K562 (cell line): ENCODE measurements around the gene ABCC10. TPM values are rescaled to one million over a fixed set of nuclear protein-coding genes. Genes with fewer than 3 reads are reported as not detected.

Source experiments
- ATAC-seq: fragments of 200-7000 bp; cut with Tn5 transposase; 3 replicates; pipeline ENCODE4 v1.9.1; 2020; ENCODE audit warnings: moderate library complexity
- BruUV-seq: library from RNA; stranded (reverse); fragments of 400-500 nt; replicated peaks from 2 replicates; lab custom pipeline; 2021; lab: Mats Ljungman, UMichigan
- CTCF ChIA-PET: fragments of 300-600 bp; formaldehyde crosslinking; extraction: SDS; loops from one replicate; lab custom pipeline; 2021; ENCODE audit warnings: low intra/inter-chr PET ratio; lab: Yijun Ruan, JAX
- POLR2A ChIA-PET: fragments of 300-600, 350-650 bp; sonication (Branson Sonifier 250); formaldehyde crosslinking; extraction: SDS; loops from one replicate; lab custom pipeline; 2021; ENCODE audit warnings: antibody characterized with exemption, inconsistent platforms; lab: Yijun Ruan, JAX
- DNase-seq, 4 experiments: peaks; one replicate each; pipeline versions ENCODE4 v3.0.0 to v3.0.0-alpha.2; 2011 to 2018; ENCODE audit warnings: low spot score in 3 of 4, mixed read lengths in 3 of 4; ENCODE audit errors: extremely low read depth in 1 of 4
- FAIRE-seq: peaks from 2 replicates; lab custom pipeline; 2011; peaks lifted over from hg19 to GRCh38; lab: Jason Lieb, UNC
- H2AFZ ChIP-seq: 2 replicates; pipeline ENCODE4 v1.6.0; 2011; ENCODE audit warnings: low read depth, low read length, control low read depth, inconsistent platforms
- H3K27ac ChIP-seq: fragments of 200-600 bp; 3 replicates; pipeline ENCODE4 v1.8.0; 2011; ENCODE audit warnings: low read depth, mild to moderate bottlenecking, control low read depth, inconsistent platforms, low read length, moderate library complexity, mixed read lengths; ENCODE audit errors: extremely low read depth
- H3K27me3 ChIP-seq, 2 experiments: fragments of 300-600 bp in 1 of 2; 2 replicates in 1 of 2; 3 replicates in 1 of 2; pipeline versions ENCODE4 v1.6.0 to v1.8.0; 2011; ENCODE audit warnings: inconsistent platforms in 2 of 2, low read length in 2 of 2, mild to moderate bottlenecking in 1 of 2, mixed read lengths in 1 of 2, moderate library complexity in 1 of 2; ENCODE audit not compliant: control insufficient read depth in 2 of 2, insufficient read depth in 2 of 2
- H3K36me3 ChIP-seq: fragments of 300-600 bp; 3 replicates; pipeline ENCODE4 v1.8.0; 2011; ENCODE audit warnings: mild to moderate bottlenecking, low read length, inconsistent platforms; ENCODE audit not compliant: control insufficient read depth, insufficient read depth
- H3K4me1 ChIP-seq, 2 experiments: fragments of 200-600 bp in 1 of 2; replicated peaks in 1 of 2; 2 replicates in 1 of 2; 3 replicates in 1 of 2; pipeline versions ENCODE4 v1.5.1 to v1.8.0; 2011; ENCODE audit warnings: inconsistent platforms in 2 of 2, low read length in 2 of 2, mild to moderate bottlenecking in 1 of 2, mixed read lengths in 1 of 2, moderate library complexity in 1 of 2; ENCODE audit not compliant: control insufficient read depth in 2 of 2, insufficient read depth in 2 of 2
- H3K4me2 ChIP-seq: 2 replicates; pipeline ENCODE4 v1.6.1; 2011; ENCODE audit warnings: low read length, control low read depth, inconsistent platforms, mixed read lengths; ENCODE audit not compliant: insufficient read depth
- H3K4me3 ChIP-seq: fragments of 200-600 bp; sonication (generic), shearing (Covaris generic); 2 replicates; pipeline ENCODE4 v1.5.1; 2016; ENCODE audit warnings: control low read depth, inconsistent platforms
- H3K79me2 ChIP-seq: fragments of 200-600 bp; 3 replicates; pipeline ENCODE4 v1.8.0; 2011; ENCODE audit warnings: low read length, inconsistent platforms; ENCODE audit not compliant: control insufficient read depth, insufficient read depth
- H3K9ac ChIP-seq, 2 experiments: 2 replicates each; pipeline versions ENCODE4 v1.6.0 to v1.6.1; 2011; ENCODE audit warnings: low read depth in 2 of 2, low read length in 2 of 2, control low read depth in 1 of 2, inconsistent platforms in 1 of 2, mild to moderate bottlenecking in 1 of 2, mixed read lengths in 1 of 2; ENCODE audit not compliant: insufficient read depth in 1 of 2
- H3K9me1 ChIP-seq: one replicate; pipeline ENCODE4 v1.6.0; 2011; ENCODE audit warnings: inconsistent platforms, mild to moderate bottlenecking, low read length, moderate library complexity; ENCODE audit not compliant: control insufficient read depth, insufficient read depth
- H3K9me3 ChIP-seq: replicated peaks from 2 replicates; pipeline ENCODE4 v1.5.1; 2011; ENCODE audit warnings: low read depth, low read length, inconsistent platforms; ENCODE audit not compliant: control insufficient read depth, insufficient read depth
- H4K20me1 ChIP-seq: replicated peaks from 2 replicates; pipeline ENCODE4 v1.6.1; 2011; ENCODE audit warnings: low read length, inconsistent platforms, mixed read lengths; ENCODE audit not compliant: control insufficient read depth, insufficient read depth
- ATF3 ChIP-seq, 2 experiments: fragments of 450-650 bp in 1 of 2; sonication (generic) in 1 of 2; formaldehyde crosslinking in 1 of 2; IDR thresholded peaks in 1 of 2; conservative IDR thresholded peaks in 1 of 2; 2 replicates each; pipeline versions ENCODE4 v1.6.1 to v1.8.1; 2016 to 2023; ENCODE audit warnings: mild to moderate bottlenecking in 2 of 2, moderate library complexity in 2 of 2, inconsistent platforms in 1 of 2, missing genetic modification reagents in 1 of 2
- FOSL1 ChIP-seq: fragments of 200-800 bp; sonication (Bioruptor generic); conservative IDR thresholded peaks from 2 replicates; pipeline ENCODE4 v1.6.1; 2016; ENCODE audit warnings: missing genetic modification characterization, missing compliant biosample characterization
- GABPA ChIP-seq: fragments of 200-800 bp; sonication (Bioruptor generic); conservative IDR thresholded peaks from 2 replicates; pipeline ENCODE4 v1.6.1; 2016; ENCODE audit warnings: low read depth, missing genetic modification characterization, missing compliant biosample characterization
- ZNF12 ChIP-seq: sonication (generic); formaldehyde crosslinking; IDR thresholded peaks from 2 replicates; pipeline ENCODE4 v1.4.0; 2020; ENCODE audit warnings: mild to moderate bottlenecking, missing genetic modification reagents
- ZNF57 ChIP-seq: fragments of 450-650 bp; formaldehyde crosslinking; IDR thresholded peaks from 2 replicates; pipeline ENCODE4 v1.4.0; 2020; ENCODE audit warnings: mild to moderate bottlenecking, moderate library complexity
- WGBS: fragments of 100-300 bp; shearing (Covaris generic); methylation state at CpG from one replicate; pipeline ENCODE4 v1.1.6; 2016; ENCODE audit warnings: low coverage, mixed read lengths; ENCODE audit not compliant: insufficient coverage; ENCODE audit errors: missing lambda C conversion rate; 5-methylcytosine and 5-hydroxymethylcytosine counted together
- in situ Hi-C: fragments of 300-500 bp; cut with MboI; formaldehyde crosslinking; loops from 4 replicates; pipeline ENCODE4 v1.15.0; 2018; ENCODE audit warnings: inconsistent platforms, mixed read lengths
- intact Hi-C: fragments of 100-400 bp; cut with micrococcal nuclease; formaldehyde crosslinking; loops from 2 replicates; pipeline ENCODE4 v1.14.2; 2022
- polyA plus RNA-seq, 8 experiments: library from polyadenylated mRNA; depleted of rRNA in 4 of 8; stranded (reverse) in 5 of 8; unstranded in 3 of 8; fragments of >200 nt; fragmentation: Nextera tagmentation in 2 of 8; fragmentation: Illumina TruSeq in 1 of 8; extraction: Ambion mirVana in 2 of 8; extraction: Trizol in 1 of 8; gene quantifications; 2 replicates each; pipeline versions ENCODE4 v1.2.1 to v1.2.3, GENCODE V29; 2011 to 2014; ENCODE audit warnings: inconsistent platforms in 1 of 8, missing spikeins in 1 of 8
- total RNA-seq, 7 experiments: library from RNA; depleted of rRNA in 6 of 7; stranded (reverse); fragments of >200 nt in 6 of 7; fragmentation: Illumina TruSeq in 2 of 7; extraction: Trizol in 2 of 7; gene quantifications; 2 replicates each; pipeline versions ENCODE4 v1.2.1 to v1.2.3, GENCODE V29; 2011 to 2021; ENCODE audit warnings: low replicate concordance in 1 of 7
- TF ChIP-seq, protein P1 (sequence below): IDR thresholded peaks from 2 replicates; pipeline ENCODE4 v1.6.1; 2014; ENCODE audit warnings: antibody characterized with exemption
- TF ChIP-seq, protein P2 (sequence below): fragments of 250-450 bp; sonication (Bioruptor Pico); IDR thresholded peaks from 2 replicates; pipeline ENCODE4 v1.5.0; 2020; ENCODE audit warnings: mild to moderate bottlenecking, borderline replicate concordance

ABCC10 gene
- total and polyA plus RNA-seq, 9 of the 15 experiments (the other 6 are each of a cell fraction or from before 2014, with no cell fraction given) = 2.4 to 29.1 (median 13.7) TPM

DNA sequence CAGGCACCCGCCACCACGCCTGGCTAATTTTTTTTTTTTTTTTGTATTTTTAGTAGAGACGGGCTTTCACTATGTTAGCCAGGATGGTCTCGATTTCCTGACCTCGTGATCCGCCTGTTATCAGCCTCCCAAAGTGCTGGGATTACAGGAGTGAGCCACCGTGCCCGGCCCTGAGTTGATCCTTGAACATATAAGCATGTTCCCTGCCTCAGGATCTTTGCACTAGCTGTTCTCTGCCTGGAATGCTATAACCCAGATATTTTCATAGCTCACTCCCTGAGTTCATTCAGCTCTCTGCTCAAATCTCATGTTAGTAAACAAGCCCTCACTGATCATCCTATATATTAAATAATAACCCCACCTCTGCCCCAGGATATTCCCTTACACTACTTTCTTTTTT, 37.0 kb downstream of the ABCC10 start (continued):
- TF ChIP-seq, protein P1, sequence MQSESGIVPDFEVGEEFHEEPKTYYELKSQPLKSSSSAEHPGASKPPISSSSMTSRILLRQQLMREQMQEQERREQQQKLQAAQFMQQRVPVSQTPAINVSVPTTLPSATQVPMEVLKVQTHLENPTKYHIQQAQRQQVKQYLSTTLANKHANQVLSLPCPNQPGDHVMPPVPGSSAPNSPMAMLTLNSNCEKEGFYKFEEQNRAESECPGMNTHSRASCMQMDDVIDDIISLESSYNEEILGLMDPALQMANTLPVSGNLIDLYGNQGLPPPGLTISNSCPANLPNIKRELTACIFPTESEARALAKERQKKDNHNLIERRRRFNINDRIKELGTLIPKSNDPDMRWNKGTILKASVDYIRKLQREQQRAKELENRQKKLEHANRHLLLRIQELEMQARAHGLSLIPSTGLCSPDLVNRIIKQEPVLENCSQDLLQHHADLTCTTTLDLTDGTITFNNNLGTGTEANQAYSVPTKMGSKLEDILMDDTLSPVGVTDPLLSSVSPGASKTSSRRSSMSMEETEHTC = no peak
- TF ChIP-seq, protein P2, sequence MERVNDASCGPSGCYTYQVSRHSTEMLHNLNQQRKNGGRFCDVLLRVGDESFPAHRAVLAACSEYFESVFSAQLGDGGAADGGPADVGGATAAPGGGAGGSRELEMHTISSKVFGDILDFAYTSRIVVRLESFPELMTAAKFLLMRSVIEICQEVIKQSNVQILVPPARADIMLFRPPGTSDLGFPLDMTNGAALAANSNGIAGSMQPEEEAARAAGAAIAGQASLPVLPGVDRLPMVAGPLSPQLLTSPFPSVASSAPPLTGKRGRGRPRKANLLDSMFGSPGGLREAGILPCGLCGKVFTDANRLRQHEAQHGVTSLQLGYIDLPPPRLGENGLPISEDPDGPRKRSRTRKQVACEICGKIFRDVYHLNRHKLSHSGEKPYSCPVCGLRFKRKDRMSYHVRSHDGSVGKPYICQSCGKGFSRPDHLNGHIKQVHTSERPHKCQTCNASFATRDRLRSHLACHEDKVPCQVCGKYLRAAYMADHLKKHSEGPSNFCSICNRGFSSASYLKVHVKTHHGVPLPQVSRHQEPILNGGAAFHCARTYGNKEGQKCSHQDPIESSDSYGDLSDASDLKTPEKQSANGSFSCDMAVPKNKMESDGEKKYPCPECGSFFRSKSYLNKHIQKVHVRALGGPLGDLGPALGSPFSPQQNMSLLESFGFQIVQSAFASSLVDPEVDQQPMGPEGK = no peak
- no peak for TF ChIP-seq GABPA (tag)
- TF ChIP-seq ZNF12 (CRISPR knock-in tag) = no peak
- TF ChIP-seq, all 486 proteins: peak for 3

DNA sequence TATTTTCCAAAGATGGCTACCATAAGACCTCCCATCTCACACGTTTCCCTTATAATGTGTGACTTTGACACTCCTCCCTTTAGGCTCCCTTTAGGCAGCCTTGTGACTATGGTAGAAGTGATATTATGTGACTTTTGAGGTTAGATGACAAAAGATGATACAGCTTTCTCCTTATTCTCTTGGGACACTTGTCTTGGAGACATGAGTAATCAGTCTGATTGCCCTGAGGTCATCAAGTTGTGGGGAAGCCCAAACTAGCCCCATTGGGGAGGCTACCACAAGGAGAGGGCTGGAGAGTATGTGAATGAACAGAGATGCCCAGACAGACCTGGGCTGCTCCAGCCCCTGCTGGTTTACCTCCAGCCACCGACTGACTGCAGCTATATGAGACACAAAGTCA, 38.6 kb downstream of the ABCC10 start:
- H3K4me2 ChIP-seq = no peak overlapping the region
- H2AFZ ChIP-seq = no peak overlapping the region
- in situ Hi-C loops (no loop called here), intact Hi-C loops (no loop called here)
- no peaks in the 10 kb centered on the region for H3K9me1 ChIP-seq
- H3K4me1 ChIP-seq = no peaks in the 10 kb centered on the region; a peak in 2 of 5 replicates
- TF ChIP-seq FOSL1 (tag) = peak; percentile 65
- TF ChIP-seq ZNF57 = no peak
- TF ChIP-seq ATF3 (IDR thresholded peaks at IDR 0.05) = peak; percentile 39; the same call in 1 of the 2 replicates
- TF ChIP-seq ATF3 (CRISPR knock-in tag; conservative IDR thresholded peaks at IDR 0.05) = no peak
- no peaks in the 10 kb centered on the region for H3K9me3 ChIP-seq
- H3K27me3 ChIP-seq = peaks cover 11 to 15% of the 10 kb centered on the region in 2 experiments; a peak in 3 of 5 replicates
- no TSS peak for BruUV-seq
- ChIA-PET CTCF (no interaction called here), POLR2A (interaction anchor here (2.0 kb wide), 1 partner anchor 12 kb away, joined by 5 read pairs; the partner anchor contains the start of gene TJAP1)
- whole genome bisulfite sequencing = 3% methylated on average over 2 of the region's 2 CpGs
- no peak overlapping the region for H3K27ac ChIP-seq
- FAIRE-seq = no peak
- no peak for ATAC-seq
- H3K36me3 ChIP-seq = no peaks in the 10 kb centered on the region
- no peaks in the 10 kb centered on the region for H3K79me2 ChIP-seq
- no peak overlapping the region for H3K4me3 ChIP-seq
- no peaks in the 10 kb centered on the region for H4K20me1 ChIP-seq
- DNase-seq = no peak
- H3K9ac ChIP-seq = no peak overlapping the region
